Measurements from ENCODE around the gene SLC15A5. TPM values are rescaled to one million over a fixed set of nuclear protein-coding genes. Genes with fewer than 3 reads are reported as not detected.

The SLC15A5 gene
- total RNA-seq, 1 donor from 2014 or later, result not detected

DNA sequence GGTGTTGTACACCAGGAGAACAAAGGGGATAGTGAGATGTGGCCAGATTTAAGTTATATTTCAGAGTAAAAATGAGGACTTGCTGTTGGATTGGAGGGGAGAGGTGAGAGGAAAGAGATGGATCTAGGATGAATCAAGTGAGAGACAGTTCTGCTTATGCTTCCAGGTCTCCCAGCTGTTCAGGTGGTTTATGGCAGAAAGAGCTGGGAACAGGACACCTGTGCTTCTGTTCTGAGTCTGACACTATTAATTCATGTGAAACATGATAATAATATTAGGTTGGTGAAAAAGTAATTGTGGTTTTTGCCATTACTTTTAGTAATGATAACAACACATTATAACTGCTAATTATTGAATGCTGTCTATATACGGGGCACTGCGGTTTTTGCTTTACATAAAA is 55.7 kb downstream of the SLC15A5 start:
- TF ChIP-seq, protein P1, sequence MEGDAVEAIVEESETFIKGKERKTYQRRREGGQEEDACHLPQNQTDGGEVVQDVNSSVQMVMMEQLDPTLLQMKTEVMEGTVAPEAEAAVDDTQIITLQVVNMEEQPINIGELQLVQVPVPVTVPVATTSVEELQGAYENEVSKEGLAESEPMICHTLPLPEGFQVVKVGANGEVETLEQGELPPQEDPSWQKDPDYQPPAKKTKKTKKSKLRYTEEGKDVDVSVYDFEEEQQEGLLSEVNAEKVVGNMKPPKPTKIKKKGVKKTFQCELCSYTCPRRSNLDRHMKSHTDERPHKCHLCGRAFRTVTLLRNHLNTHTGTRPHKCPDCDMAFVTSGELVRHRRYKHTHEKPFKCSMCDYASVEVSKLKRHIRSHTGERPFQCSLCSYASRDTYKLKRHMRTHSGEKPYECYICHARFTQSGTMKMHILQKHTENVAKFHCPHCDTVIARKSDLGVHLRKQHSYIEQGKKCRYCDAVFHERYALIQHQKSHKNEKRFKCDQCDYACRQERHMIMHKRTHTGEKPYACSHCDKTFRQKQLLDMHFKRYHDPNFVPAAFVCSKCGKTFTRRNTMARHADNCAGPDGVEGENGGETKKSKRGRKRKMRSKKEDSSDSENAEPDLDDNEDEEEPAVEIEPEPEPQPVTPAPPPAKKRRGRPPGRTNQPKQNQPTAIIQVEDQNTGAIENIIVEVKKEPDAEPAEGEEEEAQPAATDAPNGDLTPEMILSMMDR (IDR thresholded peaks at IDR 0.05), result no peak
- H3K9me3 Mint-ChIP-seq (ENCODE audit: low read depth), result no peaks in the 10 kb centered on the region
- no peaks in the 10 kb centered on the region for H3K27me3 Mint-ChIP-seq (ENCODE audit: low read depth)
- DNase-seq (ENCODE audit: low spot score), result no peak
- H3K36me3 Mint-ChIP-seq (ENCODE audit: low read depth), result no peaks in the 10 kb centered on the region
- H3K4me1 Mint-ChIP-seq (ENCODE audit: low read depth), result no peaks in the 10 kb centered on the region
- no peak overlapping the region for H3K27ac Mint-ChIP-seq (ENCODE audit: unreplicated experiment)
- H3K4me3 Mint-ChIP-seq (ENCODE audit: unreplicated experiment), result no peak overlapping the region

DNA sequence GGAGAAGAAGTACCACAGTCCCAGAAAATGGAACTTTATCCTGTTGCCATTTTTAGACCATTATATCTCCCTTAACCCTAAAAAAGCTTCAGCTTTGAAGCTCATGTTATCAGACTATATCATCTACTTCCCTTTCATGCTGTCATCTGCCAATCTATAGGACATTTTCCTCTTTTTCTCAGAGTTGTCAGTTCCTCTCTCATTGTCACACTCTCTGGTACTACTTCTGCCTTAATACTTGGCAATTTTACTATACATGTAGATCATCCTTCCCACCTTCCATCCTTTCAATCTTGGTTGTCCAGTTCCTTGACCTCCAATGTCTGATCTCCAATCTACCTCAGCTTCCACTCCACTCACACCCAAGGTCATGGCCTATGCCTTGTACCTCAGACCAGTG is 57.4 kb downstream of the SLC15A5 start:
- H3K27me3 Mint-ChIP-seq (ENCODE audit: low read depth), result no peaks in the 10 kb centered on the region
- no peaks in the 10 kb centered on the region for H3K4me1 Mint-ChIP-seq (ENCODE audit: low read depth)
- no peaks in the 10 kb centered on the region for H3K36me3 Mint-ChIP-seq (ENCODE audit: low read depth)
- H3K27ac Mint-ChIP-seq (ENCODE audit: unreplicated experiment), result no peak overlapping the region
- TF ChIP-seq, protein P1 (IDR thresholded peaks at IDR 0.05), result no peak
- no peak overlapping the region for H3K4me3 Mint-ChIP-seq (ENCODE audit: unreplicated experiment)
- H3K9me3 Mint-ChIP-seq (ENCODE audit: low read depth), result no peaks in the 10 kb centered on the region
- DNase-seq (ENCODE audit: low spot score), result no peak

DNA sequence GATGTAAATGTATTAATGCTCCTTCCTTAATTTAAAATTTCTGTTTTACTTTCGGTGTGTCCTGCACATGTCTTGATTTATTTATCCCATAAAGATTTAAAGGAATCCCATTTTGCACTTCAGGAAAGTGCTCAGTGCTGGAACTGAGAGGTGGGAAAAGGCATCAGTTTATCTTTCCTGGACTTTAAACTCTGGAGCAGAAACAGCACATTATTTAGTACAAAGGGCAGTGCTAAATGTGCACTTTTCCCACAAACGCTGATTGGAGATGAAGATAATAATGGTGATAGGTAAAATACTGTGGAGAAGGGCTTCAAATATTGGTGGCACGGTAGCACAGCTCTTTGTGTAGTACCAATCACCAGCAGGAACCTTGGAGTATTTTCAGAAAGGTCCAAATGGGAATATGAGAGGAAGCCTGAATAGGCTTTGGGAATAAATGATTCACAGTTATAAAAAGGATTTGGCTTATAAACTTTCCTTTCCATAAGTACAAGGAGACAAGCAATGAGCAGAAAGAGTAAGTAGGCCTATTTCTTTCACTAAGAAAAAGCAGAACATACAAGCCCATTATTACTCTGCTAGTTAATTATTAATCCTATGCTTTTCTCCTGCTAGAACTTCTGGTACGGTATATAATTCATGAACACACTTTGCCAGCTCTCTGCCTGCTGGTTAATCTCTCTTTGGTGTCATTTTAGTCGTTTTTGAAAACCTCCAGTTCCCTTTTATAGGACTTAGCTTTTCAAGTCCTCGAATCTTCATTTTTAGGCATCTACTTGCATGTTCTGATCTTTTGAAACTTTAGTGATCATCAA is 58.3 kb downstream of the SLC15A5 start:
- no peak for DNase-seq (ENCODE audit: low spot score)
- no peak overlapping the region for H3K27ac Mint-ChIP-seq (ENCODE audit: unreplicated experiment)
- H3K27me3 Mint-ChIP-seq (ENCODE audit: low read depth), result no peaks in the 10 kb centered on the region
- TF ChIP-seq, protein P1 (IDR thresholded peaks at IDR 0.05), result no peak
- no peaks in the 10 kb centered on the region for H3K9me3 Mint-ChIP-seq (ENCODE audit: low read depth)
- H3K4me1 Mint-ChIP-seq (ENCODE audit: low read depth), result no peaks in the 10 kb centered on the region
- H3K36me3 Mint-ChIP-seq (ENCODE audit: low read depth), result no peaks in the 10 kb centered on the region
- H3K4me3 Mint-ChIP-seq (ENCODE audit: unreplicated experiment), result no peak overlapping the region

DNA sequence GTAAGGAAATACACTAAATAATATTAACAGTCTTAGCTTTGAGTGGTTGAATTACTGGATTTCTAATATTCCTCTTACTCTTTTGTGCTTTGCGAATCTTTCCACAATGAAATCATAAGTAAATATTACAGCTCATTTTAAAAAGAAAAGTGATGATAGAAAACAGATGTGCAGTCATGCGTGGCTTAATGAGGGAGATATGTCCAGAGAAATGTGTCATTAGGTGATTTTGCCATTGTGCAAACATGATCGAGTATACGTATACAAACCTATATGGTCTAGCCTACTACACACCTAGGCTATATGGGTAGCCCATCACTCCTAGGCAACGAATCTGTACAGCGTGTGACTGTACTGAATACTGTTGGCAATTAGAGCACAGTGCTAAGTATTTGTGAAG is 59.3 kb downstream of the SLC15A5 start:
- DNase-seq (ENCODE audit: low spot score), result no peak
- TF ChIP-seq, protein P1 (IDR thresholded peaks at IDR 0.05), result no peak
- H3K27ac Mint-ChIP-seq (ENCODE audit: unreplicated experiment), result no peak overlapping the region
- no peaks in the 10 kb centered on the region for H3K36me3 Mint-ChIP-seq (ENCODE audit: low read depth)
- no peaks in the 10 kb centered on the region for H3K4me1 Mint-ChIP-seq (ENCODE audit: low read depth)
- H3K9me3 Mint-ChIP-seq (ENCODE audit: low read depth), result no peaks in the 10 kb centered on the region
- H3K4me3 Mint-ChIP-seq (ENCODE audit: unreplicated experiment), result no peak overlapping the region
- H3K27me3 Mint-ChIP-seq (ENCODE audit: low read depth), result no peaks in the 10 kb centered on the region

DNA sequence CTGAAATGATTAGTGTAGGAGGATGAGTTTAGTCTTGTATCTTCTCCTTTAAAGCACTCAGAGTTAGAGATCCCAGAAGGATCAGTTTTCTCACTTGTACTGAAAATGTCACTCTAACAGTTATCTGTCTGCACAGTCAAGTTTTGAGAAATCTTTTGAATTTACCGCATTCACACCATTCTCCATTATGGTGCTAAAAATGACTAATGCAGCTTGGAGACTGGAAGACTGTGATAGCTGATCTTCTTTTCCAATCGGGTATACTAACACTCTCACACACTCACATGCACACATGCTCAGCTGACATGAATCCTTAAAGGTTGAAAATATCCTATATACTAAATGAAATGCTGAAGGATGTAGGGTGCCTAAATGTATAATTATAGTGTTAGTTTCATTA is 65.8 kb downstream of the SLC15A5 start:
- TF ChIP-seq, protein P1 (IDR thresholded peaks at IDR 0.05), result no peak
- H3K27me3 Mint-ChIP-seq (ENCODE audit: low read depth), result no peaks in the 10 kb centered on the region
- no peaks in the 10 kb centered on the region for H3K4me1 Mint-ChIP-seq (ENCODE audit: low read depth)
- DNase-seq (ENCODE audit: low spot score), result no peak
- H3K36me3 Mint-ChIP-seq (ENCODE audit: low read depth), result no peaks in the 10 kb centered on the region
- H3K27ac Mint-ChIP-seq (ENCODE audit: unreplicated experiment), result no peak overlapping the region
- no peaks in the 10 kb centered on the region for H3K9me3 Mint-ChIP-seq (ENCODE audit: low read depth)
- no peak overlapping the region for H3K4me3 Mint-ChIP-seq (ENCODE audit: unreplicated experiment)
